Measurements from ENCODE around the gene ELAVL2.

Gene ELAVL2

DNA sequence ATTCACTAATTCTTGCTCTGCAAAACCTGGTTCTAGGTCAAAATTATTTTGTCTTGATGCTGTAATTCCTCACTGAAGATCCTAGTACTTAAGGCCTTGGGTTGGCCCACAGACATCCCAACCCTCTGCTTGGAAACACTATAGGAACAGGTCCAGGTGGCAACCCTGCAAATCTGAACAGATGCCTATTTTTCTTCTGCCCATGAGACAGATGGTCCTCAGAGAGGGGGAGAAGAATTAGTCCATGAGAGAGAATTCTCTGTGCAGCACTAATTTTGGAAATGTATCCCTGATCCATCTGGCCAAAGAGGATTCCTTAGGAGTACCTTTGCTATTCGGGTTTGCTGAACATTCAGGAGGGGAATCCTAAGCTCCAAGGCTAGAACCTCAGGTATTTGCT is 156.3 kb downstream of the ELAVL2 start:
- no peak for DNase-seq (ENCODE audit: extremely low read depth in 1 of 2, low read depth in 1 of 2)

DNA sequence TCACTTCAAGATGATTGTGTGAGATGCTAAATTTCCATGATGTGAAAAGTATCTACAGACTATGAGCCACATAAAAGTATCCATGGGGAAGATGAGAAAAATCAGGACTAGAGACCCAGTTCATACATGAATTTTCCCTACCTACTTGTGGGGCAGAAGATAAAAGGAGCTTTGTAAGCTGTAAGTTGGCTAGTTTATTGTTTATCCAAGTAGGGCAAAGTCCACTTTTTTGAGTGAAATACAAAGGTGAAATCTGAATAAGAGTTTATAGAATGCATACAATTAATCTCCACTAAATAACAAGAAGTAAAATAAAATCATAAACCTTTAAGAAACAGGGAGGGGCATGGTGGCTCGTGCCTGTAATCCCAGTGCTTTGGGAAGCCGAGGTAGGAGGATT is 160.4 kb downstream of the ELAVL2 start:
- no peak for DNase-seq (ENCODE audit: extremely low read depth in 1 of 2, low read depth in 1 of 2)

DNA sequence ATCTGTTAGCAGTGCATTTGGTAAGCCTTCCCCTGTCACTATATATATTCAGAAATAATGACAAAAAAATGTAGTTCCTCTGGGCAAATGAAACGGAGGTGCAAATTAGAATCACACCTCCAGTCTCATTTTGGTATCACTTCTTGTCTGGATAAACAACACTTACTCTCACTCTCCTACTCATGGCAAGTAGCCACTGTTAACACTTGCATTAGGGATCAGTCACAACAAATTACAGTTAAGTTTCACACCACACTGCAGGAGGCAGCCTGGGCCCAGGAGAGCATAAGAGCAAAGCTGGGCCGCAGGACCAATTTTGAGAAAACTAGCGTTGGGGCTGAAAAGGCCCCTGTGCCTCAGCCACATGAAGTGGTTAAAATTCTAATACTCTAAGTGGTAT is 161.0 kb downstream of the ELAVL2 start:
- no peak for DNase-seq (ENCODE audit: extremely low read depth in 1 of 2, low read depth in 1 of 2)

DNA sequence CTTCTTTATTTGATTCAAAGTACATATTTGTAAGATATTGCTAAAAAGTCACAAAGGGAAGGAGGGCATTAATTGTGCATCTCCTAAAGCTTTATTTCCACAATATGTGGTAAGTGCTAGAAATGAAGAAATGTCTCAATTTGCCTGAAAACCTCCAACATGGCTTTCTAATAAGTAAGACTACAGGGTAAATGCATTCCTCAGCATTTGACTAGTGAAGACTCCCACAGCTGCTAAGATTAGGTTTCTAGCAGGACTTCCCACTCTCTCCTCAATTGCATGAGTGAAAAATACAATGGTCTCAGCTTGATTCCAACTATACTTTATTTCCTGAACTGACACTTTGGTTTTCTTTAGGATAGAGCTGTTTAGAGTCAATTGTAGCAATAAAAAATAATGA is 162.1 kb downstream of the ELAVL2 start:
- DNase-seq (ENCODE audit: extremely low read depth in 1 of 2, low read depth in 1 of 2) = no peak

DNA sequence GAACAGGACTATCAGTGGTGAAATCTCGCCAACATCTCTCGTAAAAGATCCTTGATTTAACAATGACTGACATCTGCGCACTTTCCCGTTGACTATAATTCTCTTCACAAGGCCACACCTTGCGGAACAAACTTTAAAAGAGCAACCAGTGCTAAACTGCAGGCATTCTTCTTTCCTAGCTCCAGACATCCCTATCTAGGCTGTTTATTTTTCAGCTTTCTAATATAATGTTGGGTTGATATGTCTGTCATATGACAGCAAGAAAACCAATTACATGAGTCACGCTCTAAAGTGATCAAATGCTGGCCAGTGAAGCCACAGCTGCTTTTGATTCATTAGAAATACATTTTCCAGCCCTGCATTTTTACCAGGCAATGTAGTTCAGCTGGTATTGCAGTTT is 162.5 kb downstream of the ELAVL2 start:
- no peak for DNase-seq (ENCODE audit: extremely low read depth in 1 of 2, low read depth in 1 of 2)

DNA sequence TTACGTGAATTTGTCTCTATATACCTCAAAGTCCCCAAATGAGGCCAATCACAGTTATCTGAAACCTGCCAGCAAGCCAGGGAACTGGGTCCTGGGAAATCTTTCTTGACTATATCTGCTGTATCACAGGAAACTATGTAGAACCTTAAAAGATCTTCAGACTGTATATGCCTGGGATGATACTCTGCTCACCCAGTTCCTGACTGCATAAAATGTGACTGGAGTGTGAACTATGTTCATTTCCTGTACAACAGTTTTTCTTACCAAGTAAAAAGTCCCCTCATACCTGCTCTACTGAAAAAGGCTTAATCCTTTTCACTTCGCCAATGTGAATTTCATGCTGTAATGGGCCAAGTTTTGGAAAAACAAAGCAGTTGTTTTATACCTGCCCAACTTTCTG is 162.9 kb downstream of the ELAVL2 start:
- no peak for DNase-seq (ENCODE audit: extremely low read depth in 1 of 2, low read depth in 1 of 2)

DNA sequence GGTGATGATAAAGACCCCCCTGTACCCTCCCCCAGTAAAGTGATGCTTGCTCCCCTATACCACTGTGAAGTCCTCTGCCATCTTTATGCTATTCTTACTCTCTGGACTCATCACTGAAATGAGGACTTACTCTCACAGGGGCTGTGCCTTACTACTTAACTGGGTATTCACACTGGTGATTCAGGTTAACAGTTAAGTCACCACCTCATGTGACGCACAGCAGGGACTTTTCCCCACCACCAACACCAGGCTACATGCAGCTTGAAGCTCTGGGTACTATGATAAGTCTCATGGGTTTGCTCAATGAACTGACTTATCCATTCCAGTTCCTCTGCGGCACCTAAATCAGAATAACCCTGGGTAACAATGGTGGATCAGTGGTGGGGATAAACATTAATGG is 163.7 kb downstream of the ELAVL2 start:
- no peak for DNase-seq (ENCODE audit: extremely low read depth in 1 of 2, low read depth in 1 of 2)

DNA sequence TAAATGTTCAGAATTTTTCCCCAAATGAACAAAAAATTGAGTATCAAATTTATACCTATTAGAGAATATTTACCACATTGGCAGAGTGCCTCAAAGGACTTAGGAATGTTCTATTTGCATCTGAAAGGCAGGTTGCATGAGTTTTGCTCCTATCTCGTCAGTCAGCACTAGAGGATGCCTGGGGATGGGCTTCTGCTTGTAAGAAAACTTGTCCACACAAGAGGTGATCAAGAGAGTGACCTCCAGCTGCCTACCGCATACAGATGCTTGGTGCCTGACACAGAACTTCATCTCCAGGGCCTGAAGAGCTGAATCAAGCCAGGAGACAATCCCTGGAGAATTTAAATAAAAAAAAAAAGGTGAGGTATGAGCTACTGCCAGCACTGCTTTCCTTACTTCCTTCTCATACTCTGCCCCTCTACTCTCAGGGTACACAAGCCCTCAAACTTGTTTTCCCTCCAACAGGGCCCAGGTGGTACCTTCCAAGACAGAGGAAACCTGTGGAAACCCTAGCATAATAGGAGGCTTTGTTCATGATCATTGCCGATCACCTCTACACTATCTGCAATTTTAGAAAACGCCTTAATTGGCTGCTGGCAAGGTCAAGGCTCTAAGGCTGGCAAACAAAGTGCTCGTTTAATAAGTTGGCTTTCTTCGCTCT is 166.6 kb downstream of the ELAVL2 start:
- no peak for DNase-seq (ENCODE audit: extremely low read depth in 1 of 2, low read depth in 1 of 2)

DNA sequence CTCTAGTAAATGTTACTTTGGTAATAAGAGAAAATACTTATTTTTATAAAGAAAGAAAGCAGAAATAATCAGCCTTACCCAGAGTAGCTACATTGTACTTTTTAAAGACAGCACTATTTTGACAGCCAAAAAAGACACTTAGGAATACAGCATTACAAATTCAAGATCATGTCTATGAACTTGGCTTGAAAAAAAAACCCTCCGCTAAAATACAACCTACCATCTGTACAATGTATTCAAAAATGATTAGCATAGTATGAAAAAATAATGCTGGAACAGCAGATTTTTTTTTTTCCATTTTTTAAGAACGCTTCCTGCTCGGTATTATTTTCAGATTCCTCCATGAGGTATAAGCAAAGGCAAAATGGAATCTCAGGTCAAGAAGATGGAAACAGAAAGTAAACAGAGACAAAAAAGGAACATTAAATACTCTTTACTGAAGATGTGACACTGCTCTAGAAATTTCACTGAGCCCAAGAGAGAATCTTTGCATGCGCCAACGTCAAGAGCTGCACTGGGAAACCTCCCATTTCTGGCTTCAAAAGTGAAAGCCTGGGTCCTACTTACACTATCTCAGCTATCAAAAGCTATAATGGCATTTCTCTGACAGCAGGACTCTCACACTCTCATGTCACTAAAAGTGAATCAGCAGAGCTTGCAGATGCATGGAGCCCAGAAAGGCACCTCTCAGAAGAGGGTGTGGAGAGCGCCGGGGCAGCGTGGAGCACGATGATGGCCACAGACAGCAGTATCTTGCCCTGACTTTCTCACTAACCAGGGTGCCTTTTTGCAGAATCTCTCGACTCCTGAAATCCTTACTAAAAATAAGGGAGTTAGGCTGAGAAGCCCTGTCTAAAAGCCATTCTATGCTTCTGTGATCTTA is 167.4 kb downstream of the ELAVL2 start:
- no peak for DNase-seq (ENCODE audit: extremely low read depth in 1 of 2, low read depth in 1 of 2)

DNA sequence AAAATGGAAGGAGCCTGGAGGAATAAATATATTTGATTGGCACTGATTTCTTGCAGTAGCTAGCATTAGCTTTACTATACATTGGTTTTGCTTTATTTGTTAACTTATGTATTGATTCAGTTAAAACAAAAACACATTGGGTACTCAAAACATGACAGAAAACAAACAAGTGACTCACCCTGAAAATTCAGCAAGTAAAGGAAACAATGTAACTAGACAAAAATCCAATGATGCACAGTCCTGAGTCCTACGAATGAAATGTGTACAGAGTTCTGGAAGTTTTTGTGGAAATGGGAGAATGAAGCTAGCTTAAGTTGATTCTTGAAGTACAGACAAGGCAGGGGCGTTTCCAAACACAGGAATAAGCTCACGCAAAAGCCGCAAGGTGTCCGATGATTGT is 175.0 kb downstream of the ELAVL2 start:
- DNase-seq (ENCODE audit: extremely low read depth in 1 of 2, low read depth in 1 of 2) = no peak

DNA sequence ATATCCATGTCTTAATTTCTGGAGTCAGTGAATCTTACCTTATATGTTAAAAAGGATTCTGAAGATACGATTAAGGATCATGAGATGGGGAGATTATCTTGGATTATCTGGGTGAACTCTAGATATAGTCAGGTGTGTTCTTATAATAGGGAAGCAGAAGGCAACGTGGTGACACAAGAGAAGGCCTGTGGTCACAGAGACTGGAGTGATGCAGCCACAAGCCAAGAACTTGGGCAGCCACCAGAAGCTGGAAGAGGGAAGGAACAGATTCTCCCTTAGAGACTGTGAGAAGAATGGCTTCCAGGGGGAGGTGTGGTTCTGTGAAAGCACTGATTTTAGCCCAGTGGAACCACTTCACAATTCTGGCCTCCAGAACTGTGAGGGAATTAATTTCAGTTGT is 177.4 kb downstream of the ELAVL2 start:
- DNase-seq (ENCODE audit: extremely low read depth in 1 of 2, low read depth in 1 of 2) = no peak

DNA sequence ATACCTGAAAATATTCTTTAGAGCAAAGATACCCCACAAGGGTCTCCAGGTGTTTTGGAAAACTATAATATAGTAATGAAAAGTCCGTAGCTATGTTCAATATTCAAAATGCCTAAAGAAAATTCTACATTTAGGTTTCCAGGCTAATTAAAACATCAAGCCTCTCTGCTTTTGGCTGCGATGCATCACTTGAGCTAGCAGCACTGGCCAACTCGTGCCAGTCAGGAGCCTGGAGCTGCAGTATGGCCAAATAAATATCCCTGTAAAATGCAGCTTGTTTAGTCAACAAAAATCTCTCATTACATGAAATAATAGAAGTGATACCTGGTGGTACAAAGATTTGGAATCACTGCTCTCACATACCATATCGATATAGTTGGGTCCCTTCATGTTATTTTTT is 181.1 kb downstream of the ELAVL2 start:
- no peak for DNase-seq (ENCODE audit: extremely low read depth in 1 of 2, low read depth in 1 of 2)

DNA sequence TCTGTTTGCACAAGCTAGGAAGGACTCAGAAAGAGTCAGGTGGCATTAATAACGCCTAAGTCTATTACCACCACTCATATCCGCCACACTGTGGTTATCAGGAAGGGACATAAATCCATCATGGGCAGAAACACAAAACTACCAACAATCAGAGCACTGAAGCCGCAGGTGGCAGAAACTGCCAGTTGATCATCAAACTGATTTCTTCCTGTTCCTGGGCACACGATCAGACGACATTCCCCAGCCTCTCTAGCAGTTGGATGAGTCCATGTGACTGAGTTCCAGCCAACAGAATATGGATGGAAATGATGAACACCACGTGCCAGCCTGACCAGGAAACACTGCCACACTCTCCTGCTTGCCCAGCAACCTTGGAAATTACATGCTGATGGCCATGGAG is 181.7 kb downstream of the ELAVL2 start:
- DNase-seq (ENCODE audit: extremely low read depth in 1 of 2, low read depth in 1 of 2) = no peak

DNA sequence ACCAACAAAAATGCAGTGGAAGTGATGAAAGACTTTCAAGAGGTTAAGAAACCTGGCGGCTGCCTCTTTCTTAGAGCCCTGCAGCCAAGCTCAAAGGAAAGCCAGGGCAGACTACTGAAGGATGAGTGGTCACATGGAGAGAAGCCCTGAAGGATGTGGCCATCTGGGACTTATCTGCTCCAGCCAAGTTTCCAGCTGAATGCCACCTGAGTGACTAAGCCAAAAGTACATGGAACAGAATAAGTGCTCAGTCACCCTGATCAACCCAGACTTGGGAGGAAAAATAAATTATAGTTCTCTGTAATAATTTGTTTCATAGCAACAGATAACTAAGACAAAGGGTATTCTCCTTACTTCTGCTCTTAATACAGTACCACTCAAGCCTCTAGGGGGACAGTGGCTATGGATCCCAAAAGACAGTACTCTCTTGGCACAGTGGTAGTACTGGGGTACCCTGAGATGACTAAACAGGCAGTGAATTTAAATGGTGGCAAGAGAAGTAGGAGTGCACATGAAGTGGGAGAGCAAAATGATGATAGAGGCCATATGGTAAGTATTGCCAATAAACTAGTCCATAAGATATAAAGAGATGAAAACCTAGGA is 182.3 kb downstream of the ELAVL2 start:
- DNase-seq (ENCODE audit: extremely low read depth in 1 of 2, low read depth in 1 of 2) = no peak

All from stimulated activated CD8-positive, alpha-beta memory T cell treated with anti-CD3 and anti-CD28 coated beads, Interleukin-7, amount 100 ng/mL, for 48 hours (primary cell).